Osteoblast (primary cell): ENCODE results near the gene C12orf57. TPM values are rescaled to one million over a fixed set of nuclear protein-coding genes. Genes with fewer than 3 reads are reported as not detected.
A peak's percentile ranks its signal among the peaks of the same experiment; 100 is the strongest.

Experiments
- DNase-seq: peaks from one replicate; pipeline ENCODE4 v3.0.0; 2011; ENCODE audit warnings: low spot score, mixed read lengths; ENCODE audit not compliant: insufficient read length; ENCODE audit errors: missing footprints
- H2AFZ ChIP-seq: 2 replicates; pipeline ENCODE4 v1.6.0; 2011; ENCODE audit warnings: mild to moderate bottlenecking, low read length
- H3K27ac ChIP-seq: 2 replicates; pipeline ENCODE4 v1.5.1; 2011; ENCODE audit warnings: mild to moderate bottlenecking, low read depth, low read length, moderate library complexity
- H3K27me3 ChIP-seq: 2 replicates; pipeline ENCODE4 v1.6.0; 2012; ENCODE audit warnings: mild to moderate bottlenecking, control low read depth, inconsistent platforms, low read length, moderate library complexity; ENCODE audit not compliant: insufficient read depth
- H3K36me3 ChIP-seq: 2 replicates; pipeline ENCODE4 v1.5.1; 2011; ENCODE audit warnings: mild to moderate bottlenecking, low read length, control low read depth, moderate library complexity; ENCODE audit not compliant: insufficient read depth
- H3K4me1 ChIP-seq: 2 replicates; pipeline ENCODE4 v1.5.1; 2011; ENCODE audit warnings: mild to moderate bottlenecking, low read length, control low read depth, moderate library complexity; ENCODE audit not compliant: insufficient read depth
- H3K4me2 ChIP-seq: 2 replicates; pipeline ENCODE4 v1.6.0; 2011; ENCODE audit warnings: mild to moderate bottlenecking, low read length; ENCODE audit not compliant: insufficient read depth
- H3K4me3 ChIP-seq: fragments of 200-600 bp; sonication (generic); 3 replicates; pipeline ENCODE4 v1.5.1; 2012; ENCODE audit warnings: mild to moderate bottlenecking, low read length, inconsistent platforms; ENCODE audit not compliant: insufficient read depth
- H3K79me2 ChIP-seq: 2 replicates; pipeline ENCODE4 v1.6.0; 2012; ENCODE audit warnings: mild to moderate bottlenecking, low read length, control low read depth, inconsistent platforms; ENCODE audit not compliant: insufficient read depth
- H3K9me3 ChIP-seq: 2 replicates; pipeline ENCODE4 v1.5.1; 2011; ENCODE audit warnings: low read depth, low read length, control low read depth
- H4K20me1 ChIP-seq: 2 replicates; pipeline ENCODE4 v1.6.0; 2012; ENCODE audit warnings: mild to moderate bottlenecking, low read length, control low read depth; ENCODE audit not compliant: insufficient read depth
- total RNA-seq: library from RNA; depleted of rRNA; stranded (reverse); fragments of >200 nt; gene quantifications from 2 replicates; pipeline ENCODE4 v1.2.3, GENCODE V29; 2012
- TF ChIP-seq, protein P1 (sequence below): IDR thresholded peaks from 2 replicates; pipeline ENCODE4 v1.5.1; 2011; ENCODE audit warnings: mild to moderate bottlenecking, low read depth, low read length, moderate library complexity; ENCODE audit errors: extremely low read depth

C12orf57 gene
- total RNA-seq, 1 donor = 81.4 TPM

- no peak overlapping the region for H3K4me2 ChIP-seq
- TF ChIP-seq, protein P1, sequence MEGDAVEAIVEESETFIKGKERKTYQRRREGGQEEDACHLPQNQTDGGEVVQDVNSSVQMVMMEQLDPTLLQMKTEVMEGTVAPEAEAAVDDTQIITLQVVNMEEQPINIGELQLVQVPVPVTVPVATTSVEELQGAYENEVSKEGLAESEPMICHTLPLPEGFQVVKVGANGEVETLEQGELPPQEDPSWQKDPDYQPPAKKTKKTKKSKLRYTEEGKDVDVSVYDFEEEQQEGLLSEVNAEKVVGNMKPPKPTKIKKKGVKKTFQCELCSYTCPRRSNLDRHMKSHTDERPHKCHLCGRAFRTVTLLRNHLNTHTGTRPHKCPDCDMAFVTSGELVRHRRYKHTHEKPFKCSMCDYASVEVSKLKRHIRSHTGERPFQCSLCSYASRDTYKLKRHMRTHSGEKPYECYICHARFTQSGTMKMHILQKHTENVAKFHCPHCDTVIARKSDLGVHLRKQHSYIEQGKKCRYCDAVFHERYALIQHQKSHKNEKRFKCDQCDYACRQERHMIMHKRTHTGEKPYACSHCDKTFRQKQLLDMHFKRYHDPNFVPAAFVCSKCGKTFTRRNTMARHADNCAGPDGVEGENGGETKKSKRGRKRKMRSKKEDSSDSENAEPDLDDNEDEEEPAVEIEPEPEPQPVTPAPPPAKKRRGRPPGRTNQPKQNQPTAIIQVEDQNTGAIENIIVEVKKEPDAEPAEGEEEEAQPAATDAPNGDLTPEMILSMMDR = no peak
- no peaks in the 10 kb centered on the region for H3K27me3 ChIP-seq
- no peak for DNase-seq
- H3K4me1 ChIP-seq = peaks cover 40% of the 10 kb centered on the region
- H3K27ac ChIP-seq = no peak overlapping the region
- peaks cover 44% of the 10 kb centered on the region for H4K20me1 ChIP-seq
- no peaks in the 10 kb centered on the region for H3K9me3 ChIP-seq
- H2AFZ ChIP-seq = no peak overlapping the region
- H3K79me2 ChIP-seq = peaks cover 59% of the 10 kb centered on the region
- H3K4me3 ChIP-seq = no peak overlapping the region
- H3K36me3 ChIP-seq = peaks cover 30% of the 10 kb centered on the region
Measured at GRCh38 chr12:6932766-6933165, 11.1 kb upstream of the C12orf57 start.

- Histone ChIP-seq H3K27ac (peak overlapping the region; percentile 60), H3K4me1 (peaks cover 45% of the 10 kb centered on the region), H3K79me2 (peaks cover 53% of the 10 kb centered on the region), H3K4me2 (no peak overlapping the region), H3K27me3 (no peaks in the 10 kb centered on the region), H3K9me3 (no peaks in the 10 kb centered on the region), H3K4me3 (no peak overlapping the region), H3K36me3 (peaks cover 39% of the 10 kb centered on the region), H2AFZ (no peak overlapping the region), H4K20me1 (peaks cover 41% of the 10 kb centered on the region)
- peak; percentile 91 for DNase-seq
- TF ChIP-seq, protein P1 = no peak
Measured at GRCh38 chr12:6934110-6934509, 9.7 kb upstream of the C12orf57 start.

DNA sequence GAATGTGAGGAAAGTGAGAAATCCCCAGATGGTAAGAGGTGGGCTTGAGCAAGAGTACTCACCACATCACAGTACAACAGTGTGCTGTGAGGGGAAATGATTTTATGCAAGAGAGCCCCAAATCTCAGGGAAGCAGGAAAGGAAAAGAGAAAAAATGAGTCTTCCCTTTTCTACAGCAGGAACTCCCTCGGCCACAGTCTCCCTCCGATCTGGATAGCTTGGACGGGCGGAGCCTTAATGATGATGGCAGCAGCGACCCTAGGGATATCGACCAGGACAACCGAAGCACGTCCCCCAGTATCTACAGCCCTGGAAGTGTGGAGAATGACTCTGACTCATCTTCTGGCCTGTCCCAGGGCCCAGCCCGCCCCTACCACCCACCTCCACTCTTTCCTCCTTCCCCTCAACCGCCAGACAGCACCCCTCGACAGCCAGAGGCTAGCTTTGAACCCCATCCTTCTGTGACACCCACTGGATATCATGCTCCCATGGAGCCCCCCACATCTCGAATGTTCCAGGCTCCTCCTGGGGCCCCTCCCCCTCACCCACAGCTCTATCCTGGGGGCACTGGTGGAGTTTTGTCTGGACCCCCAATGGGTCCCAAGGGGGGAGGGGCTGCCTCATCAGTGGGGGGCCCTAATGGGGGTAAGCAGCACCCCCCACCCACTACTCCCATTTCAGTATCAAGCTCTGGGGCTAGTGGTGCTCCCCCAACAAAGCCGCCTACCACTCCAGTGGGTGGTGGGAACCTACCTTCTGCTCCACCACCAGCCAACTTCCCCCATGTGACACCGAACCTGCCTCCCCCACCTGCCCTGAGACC is 8.2 kb upstream of the C12orf57 start:
- Histone ChIP-seq H3K27me3 (no peaks in the 10 kb centered on the region), H4K20me1 (peaks cover 30% of the 10 kb centered on the region), H2AFZ (no peak overlapping the region), H3K79me2 (peaks cover 42% of the 10 kb centered on the region), H3K9me3 (no peaks in the 10 kb centered on the region), H3K27ac (peak overlapping the region; percentile 12), H3K36me3 (peaks cover 50% of the 10 kb centered on the region), H3K4me1 (peaks cover 32% of the 10 kb centered on the region), H3K4me2 (no peak overlapping the region), H3K4me3 (no peak overlapping the region)
- DNase-seq = no peak
- TF ChIP-seq, protein P1 = no peak

GRCh38 chr12:6936194-6936635 is 7.6 kb upstream of the C12orf57 start:
- Histone ChIP-seq H3K27ac (no peak overlapping the region), H3K4me3 (no peak overlapping the region), H3K79me2 (peaks cover 39% of the 10 kb centered on the region), H3K36me3 (peaks cover 56% of the 10 kb centered on the region), H4K20me1 (peaks cover 24% of the 10 kb centered on the region), H3K4me1 (peaks cover 27% of the 10 kb centered on the region), H2AFZ (no peak overlapping the region), H3K4me2 (no peak overlapping the region), H3K27me3 (no peaks in the 10 kb centered on the region), H3K9me3 (no peaks in the 10 kb centered on the region)
- TF ChIP-seq, protein P1 = no peak
- no peak for DNase-seq
